DND-41 (cell line): ENCODE results near the gene C16orf95.

ENCODE experiments used
- ATAC-seq: fragments of 200-7000 bp; cut with Tn5 transposase; 3 replicates; pipeline ENCODE4 v1.9.1; 2021; ENCODE audit warnings: low read depth; ENCODE audit not compliant: insufficient read depth
- DNase-seq: peaks from one replicate; pipeline ENCODE4 v3.0.0-alpha.2; 2020
- H2AFZ ChIP-seq: 2 replicates; pipeline ENCODE4 v1.6.0; 2012; ENCODE audit warnings: low read depth, low read length
- H3K27ac ChIP-seq: 2 replicates; pipeline ENCODE4 v1.5.1; 2012; ENCODE audit warnings: low read length, inconsistent platforms
- H3K27me3 ChIP-seq: fragments of 200-600 bp; sonication (generic); 2 replicates; pipeline ENCODE4 v1.6.0; 2012; ENCODE audit warnings: low read length, mild to moderate bottlenecking, inconsistent platforms; ENCODE audit not compliant: insufficient read depth, poor library complexity
- H3K36me3 ChIP-seq: 2 replicates; pipeline ENCODE4 v1.5.1; 2012; ENCODE audit warnings: low read length, inconsistent platforms; ENCODE audit not compliant: insufficient read depth
- H3K4me1 ChIP-seq: 2 replicates; pipeline ENCODE4 v1.5.1; 2012; ENCODE audit warnings: mild to moderate bottlenecking, low read length; ENCODE audit not compliant: insufficient read depth
- H3K4me2 ChIP-seq: 2 replicates; pipeline ENCODE4 v1.6.0; 2012; ENCODE audit warnings: mild to moderate bottlenecking, moderate library complexity, low read length, inconsistent platforms; ENCODE audit not compliant: insufficient read depth
- H3K4me3 ChIP-seq, 2 experiments: fragments of 200-600 bp in 1 of 2; shearing (Covaris generic) in 1 of 2; 2 replicates each; pipeline ENCODE4 v1.5.1; 2012 to 2016; ENCODE audit warnings: inconsistent platforms in 2 of 2, low read length in 2 of 2, mild to moderate bottlenecking in 2 of 2, low read depth in 1 of 2, moderate library complexity in 1 of 2
- H3K79me2 ChIP-seq: 2 replicates; pipeline ENCODE4 v1.6.0; 2012; ENCODE audit warnings: low read length, inconsistent platforms; ENCODE audit not compliant: insufficient read depth
- H3K9ac ChIP-seq: 2 replicates; pipeline ENCODE4 v1.6.0; 2012; ENCODE audit warnings: low read depth, mild to moderate bottlenecking, inconsistent platforms, low read length, moderate library complexity
- H3K9me3 ChIP-seq: 2 replicates; pipeline ENCODE4 v1.5.1; 2012; ENCODE audit warnings: low read length, moderate library complexity, mild to moderate bottlenecking, inconsistent platforms; ENCODE audit not compliant: insufficient read depth, severe bottlenecking
- H4K20me1 ChIP-seq: 2 replicates; pipeline ENCODE4 v1.6.0; 2012; ENCODE audit warnings: low read length; ENCODE audit not compliant: insufficient read depth
- EZH2 ChIP-seq: IDR thresholded peaks from 3 replicates; pipeline ENCODE4 v1.6.1; 2012; ENCODE audit warnings: borderline replicate concordance, low read depth, mild to moderate bottlenecking, moderate library complexity, low read length, inconsistent platforms; ENCODE audit not compliant: severe bottlenecking
- TF ChIP-seq, protein P1 (sequence below): IDR thresholded peaks from 2 replicates; pipeline ENCODE4 v1.5.1; 2012; ENCODE audit warnings: borderline replicate concordance, low read length, moderate library complexity, mild to moderate bottlenecking; ENCODE audit not compliant: poor library complexity, severe bottlenecking; ENCODE audit errors: extremely low read depth

Gene C16orf95

DNA sequence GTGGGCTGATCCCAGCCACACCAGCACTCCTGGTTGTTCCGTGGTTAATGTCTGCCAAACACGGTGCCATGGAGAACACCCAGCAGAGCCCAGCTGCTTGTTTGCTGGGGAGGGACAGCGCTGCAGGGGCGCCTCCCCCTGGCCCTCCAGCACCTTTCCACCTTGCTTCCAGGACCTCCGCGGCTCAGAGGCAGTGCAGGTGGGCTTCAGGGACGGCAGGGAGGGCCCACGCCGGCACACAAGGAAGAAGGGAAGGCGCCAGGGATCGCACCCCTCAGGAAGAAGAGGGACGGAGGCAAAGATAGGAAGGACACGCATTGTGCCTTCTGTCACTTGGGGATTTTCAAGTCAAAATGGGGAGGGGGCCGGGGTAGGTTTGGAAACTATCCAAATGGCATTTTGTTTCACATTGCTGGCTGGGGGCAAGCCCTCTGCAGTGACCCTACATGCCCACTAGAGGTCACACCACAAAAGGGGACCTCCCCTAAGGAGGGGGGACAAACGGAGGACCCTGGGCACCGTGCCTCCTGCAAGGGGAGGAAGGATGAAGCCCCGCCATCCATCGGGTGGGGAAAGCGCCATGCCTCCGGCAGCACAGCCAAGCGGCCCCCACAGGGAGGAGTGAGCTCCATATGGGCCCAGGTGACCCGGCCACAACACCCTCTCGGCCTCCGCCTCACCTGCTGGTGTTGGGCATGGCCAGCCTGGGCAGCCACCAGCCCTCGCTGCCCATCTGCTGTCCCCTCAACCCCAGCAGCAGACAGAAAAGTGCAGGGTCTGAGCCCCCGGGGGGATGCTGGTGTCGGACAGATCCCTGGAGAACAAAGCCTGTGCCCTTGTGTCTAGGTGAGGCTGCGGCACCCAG, 7.5 kb upstream of the C16orf95 start:
- H3K36me3 ChIP-seq = peaks cover 21% of the 10 kb centered on the region
- no peaks in the 10 kb centered on the region for H3K27me3 ChIP-seq
- ATAC-seq (peak; percentile 80), DNase-seq (peak; percentile 60)
- no peaks in the 10 kb centered on the region for H3K4me1 ChIP-seq
- peaks cover 26% of the 10 kb centered on the region for H4K20me1 ChIP-seq
- no peak overlapping the region for H3K4me2 ChIP-seq
- no peak overlapping the region for H3K4me3 ChIP-seq
- 0 out of 2 replicates have a peak, but pooled peaks cover 3% of the 10 kb centered on the region for H3K79me2 ChIP-seq
- no peak for TF ChIP-seq EZH2
- TF ChIP-seq, protein P1, sequence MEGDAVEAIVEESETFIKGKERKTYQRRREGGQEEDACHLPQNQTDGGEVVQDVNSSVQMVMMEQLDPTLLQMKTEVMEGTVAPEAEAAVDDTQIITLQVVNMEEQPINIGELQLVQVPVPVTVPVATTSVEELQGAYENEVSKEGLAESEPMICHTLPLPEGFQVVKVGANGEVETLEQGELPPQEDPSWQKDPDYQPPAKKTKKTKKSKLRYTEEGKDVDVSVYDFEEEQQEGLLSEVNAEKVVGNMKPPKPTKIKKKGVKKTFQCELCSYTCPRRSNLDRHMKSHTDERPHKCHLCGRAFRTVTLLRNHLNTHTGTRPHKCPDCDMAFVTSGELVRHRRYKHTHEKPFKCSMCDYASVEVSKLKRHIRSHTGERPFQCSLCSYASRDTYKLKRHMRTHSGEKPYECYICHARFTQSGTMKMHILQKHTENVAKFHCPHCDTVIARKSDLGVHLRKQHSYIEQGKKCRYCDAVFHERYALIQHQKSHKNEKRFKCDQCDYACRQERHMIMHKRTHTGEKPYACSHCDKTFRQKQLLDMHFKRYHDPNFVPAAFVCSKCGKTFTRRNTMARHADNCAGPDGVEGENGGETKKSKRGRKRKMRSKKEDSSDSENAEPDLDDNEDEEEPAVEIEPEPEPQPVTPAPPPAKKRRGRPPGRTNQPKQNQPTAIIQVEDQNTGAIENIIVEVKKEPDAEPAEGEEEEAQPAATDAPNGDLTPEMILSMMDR = peak; percentile 91
- no peaks in the 10 kb centered on the region for H3K9me3 ChIP-seq
- H3K27ac ChIP-seq = 0 out of 2 replicates have a peak overlapping the region, but pooled peaks have one; percentile 26
- no peak overlapping the region for H3K9ac ChIP-seq
- no peak overlapping the region for H2AFZ ChIP-seq

GRCh38 chr16:87323727-87324410, 6.7 kb upstream of the C16orf95 start:
- Histone ChIP-seq H3K9me3 (no peaks in the 10 kb centered on the region), H3K27me3 (no peaks in the 10 kb centered on the region), H3K36me3 (peaks cover 15% of the 10 kb centered on the region), H2AFZ (no peak overlapping the region), H3K27ac (no peak overlapping the region), H3K4me2 (no peak overlapping the region), H3K4me1 (peaks cover 3% of the 10 kb centered on the region), H3K9ac (no peak overlapping the region), H4K20me1 (peaks cover 26% of the 10 kb centered on the region), H3K79me2 (peaks cover 6% of the 10 kb centered on the region), H3K4me3 (no peak overlapping the region)
- no peak for DNase-seq
- no peak for ATAC-seq
- TF ChIP-seq, protein P1 = no peak
- no peak for TF ChIP-seq EZH2

DNA sequence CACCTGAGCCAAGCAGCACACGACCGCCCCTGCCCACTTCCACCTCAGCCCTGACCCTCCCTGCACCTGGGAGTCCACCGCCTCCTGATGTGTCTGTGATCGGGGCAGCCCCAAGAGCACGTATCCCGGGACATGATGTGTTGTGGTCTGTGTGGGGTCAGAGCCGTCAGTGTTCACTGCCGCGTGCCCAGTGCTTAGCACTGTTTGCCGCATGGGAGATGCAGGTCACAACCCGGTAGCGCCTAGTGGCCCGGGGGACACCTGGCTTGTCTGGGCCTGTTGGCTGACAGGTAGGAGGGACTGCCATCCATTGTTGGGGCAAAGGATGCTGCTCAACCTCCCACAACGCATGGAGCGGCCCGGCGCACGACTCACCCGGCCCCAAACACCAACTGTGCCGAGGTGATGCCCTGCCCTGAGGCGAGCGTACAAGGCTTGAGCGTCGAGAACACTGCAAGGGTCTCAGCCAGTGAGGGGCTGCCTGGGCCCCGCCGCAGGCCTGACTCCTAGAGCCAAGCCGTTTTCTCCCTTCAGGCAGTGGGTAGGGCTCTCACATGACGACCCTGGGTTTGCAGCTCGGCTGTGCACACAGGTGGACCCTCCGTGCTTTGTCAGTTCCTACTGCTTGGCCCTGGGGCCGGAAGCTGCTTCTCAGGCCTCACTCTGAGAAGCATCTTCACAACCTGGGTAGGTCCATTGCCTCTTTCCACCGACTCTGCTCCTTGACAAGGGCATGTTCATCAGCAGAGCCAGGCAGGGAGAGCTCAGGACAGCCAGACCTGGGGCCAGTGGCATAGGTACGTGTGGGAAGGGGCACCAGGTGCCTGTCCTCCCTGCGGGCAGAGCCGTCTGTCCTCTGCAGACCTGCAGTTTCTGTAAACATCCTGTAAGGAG, 5.9 kb upstream of the C16orf95 start:
- Histone ChIP-seq H3K9me3 (no peaks in the 10 kb centered on the region), H3K27me3 (no peaks in the 10 kb centered on the region), H3K27ac (no peak overlapping the region), H3K4me2 (no peak overlapping the region), H3K9ac (no peak overlapping the region), H3K36me3 (peaks cover 16% of the 10 kb centered on the region), H4K20me1 (peaks cover 23% of the 10 kb centered on the region), H2AFZ (no peak overlapping the region), H3K4me3 (no peak overlapping the region), H3K4me1 (peaks cover 11% of the 10 kb centered on the region), H3K79me2 (peaks cover 14% of the 10 kb centered on the region)
- no peak for DNase-seq
- TF ChIP-seq EZH2 = no peak
- TF ChIP-seq, protein P1 = no peak
- no peak for ATAC-seq
